Gastroesophageal sphincter (tissue), 4 donors: ENCODE results near the gene LIMK2. TPM values are rescaled to one million over a fixed set of nuclear protein-coding genes. Genes with fewer than 3 reads are reported as not detected.
A peak's percentile ranks its signal among the peaks of the same experiment; 100 is the strongest.
"Not testable (repeated sequence)": the region's sequence is repeated elsewhere in the genome, so short reads cannot be mapped to it uniquely, and the experiment has no call there.

Source experiments
- ATAC-seq: fragments of 150-250 bp; one replicate; pipeline ENCODE4 v1.9.1; 2016; ENCODE audit warnings: mild to moderate bottlenecking, moderate library complexity
- H3K27ac ChIP-seq, 4 donors: fragments of 200-600 bp; sonication (generic) in 3 of 4; 1 replicate in 3 of 4; 2 replicates in 1 of 4; pipeline ENCODE4 v1.5.1; 2016 to 2019
- H3K27me3 ChIP-seq: fragments of 200-600 bp; sonication (generic); one replicate; pipeline ENCODE4 v1.5.1; 2019
- H3K36me3 ChIP-seq, 2 donors: fragments of 200-600 bp; sonication (generic); one replicate each; pipeline ENCODE4 v1.5.1; 2019; ENCODE audit warnings: control low read depth in 1 of 2
- H3K4me1 ChIP-seq, 3 donors: fragments of 200-600 bp; sonication (generic); 1 replicate in 2 of 3; 2 replicates in 1 of 3; pipeline ENCODE4 v1.5.1; 2016 to 2019; ENCODE audit warnings: control low read depth in 2 of 3
- H3K4me3 ChIP-seq, 2 donors: fragments of 200-600 bp; sonication (generic); one replicate each; pipeline ENCODE4 v1.5.1; 2019; ENCODE audit warnings: mild to moderate bottlenecking in 1 of 2, moderate library complexity in 1 of 2
- H3K9me3 ChIP-seq, 3 donors: fragments of 200-600 bp; sonication (generic); one replicate each; pipeline ENCODE4 v1.5.1; 2017 to 2019; ENCODE audit warnings: control low read depth in 2 of 3
- EP300 ChIP-seq: sonication (generic); formaldehyde crosslinking; IDR thresholded peaks from one replicate; pipeline ENCODE4 v1.6.1; 2017; ENCODE audit warnings: antibody characterized with exemption, mild to moderate bottlenecking
- POLR2A ChIP-seq, 2 donors: fragments of 450-650 bp; IDR thresholded peaks; one replicate each; pipeline ENCODE4 v1.6.1; 2017; ENCODE audit warnings: antibody characterized with exemption in 2 of 2, mild to moderate bottlenecking in 2 of 2, moderate library complexity in 1 of 2
- POLR2AphosphoS5 ChIP-seq: sonication (generic); formaldehyde crosslinking; IDR thresholded peaks from one replicate; pipeline ENCODE4 v1.6.1; 2017; ENCODE audit warnings: antibody characterized with exemption
- WGBS, 2 donors: methylation state at CpG; one replicate each; pipeline ENCODE4 v1.1.5; 2018; ENCODE audit warnings: low coverage in 1 of 2; 5-methylcytosine and 5-hydroxymethylcytosine counted together
- total RNA-seq, 4 donors: library from RNA; depleted of rRNA; stranded (reverse); fragments of >200 nt; gene quantifications; one replicate each; pipeline ENCODE4 v1.1.0, GENCODE V29; 2016
- TF ChIP-seq, protein P1 (sequence below), 4 experiments: fragments of 200-600 bp in 2 of 4; fragments of 450-650 bp in 2 of 4; sonication (generic) in 1 of 4; IDR thresholded peaks; one replicate each; pipeline ENCODE4 v1.5.1; 2017 to 2019; ENCODE audit warnings: antibody characterized with exemption in 4 of 4, mild to moderate bottlenecking in 2 of 4, moderate library complexity in 2 of 4

LIMK2 gene
- total RNA-seq, 4 donors from 2014 or later = 13.4 to 19.1 (median 15.9) TPM

DNA sequence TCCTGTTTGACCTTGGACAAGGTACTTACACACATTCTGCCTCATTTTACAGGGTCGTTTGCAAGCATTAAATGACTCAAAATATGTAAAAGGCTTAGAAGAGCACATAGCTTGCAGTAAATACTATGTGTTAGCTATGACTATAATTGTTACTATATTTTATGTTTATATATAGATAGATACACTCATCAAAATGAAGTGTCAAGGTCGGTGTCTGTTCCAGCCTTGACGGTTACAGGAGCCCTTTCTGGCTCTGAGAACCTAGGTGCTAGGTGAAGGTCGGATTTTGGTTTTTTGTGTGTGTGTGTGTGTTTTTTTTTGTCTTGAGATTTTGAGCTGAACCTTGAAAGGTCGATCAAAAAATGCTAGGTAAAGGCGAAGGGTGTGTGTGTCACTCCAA lies 24.5 kb upstream of the LIMK2 start:
- peaks cover 0 to 69% of the 10 kb centered on the region in 2 donors for H3K36me3 ChIP-seq

DNA sequence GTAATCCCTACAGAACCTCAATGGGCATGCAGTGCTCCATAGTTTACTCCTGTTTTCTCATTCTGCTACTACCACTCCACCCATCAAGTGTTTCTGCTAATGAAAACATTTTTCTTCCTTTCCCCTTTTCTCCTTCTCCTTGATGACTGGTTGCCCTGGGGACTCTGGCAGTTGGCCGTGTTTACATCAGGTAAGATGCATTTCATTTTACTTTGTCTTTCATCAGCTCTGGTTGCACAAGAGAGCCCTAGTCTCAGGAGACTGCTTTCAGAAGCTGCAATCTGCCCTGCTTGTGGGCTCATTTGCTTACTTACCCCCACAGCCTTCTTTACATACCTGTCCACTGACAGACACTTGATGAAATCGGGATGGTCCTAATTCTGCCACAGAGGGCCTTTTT lies 19.6 kb upstream of the LIMK2 start:
- peaks cover 0 to 89% of the 10 kb centered on the region in 2 donors for H3K36me3 ChIP-seq
- no peaks in the 10 kb centered on the region for H3K9me3 ChIP-seq
- ATAC-seq = no peak
- TF ChIP-seq POLR2A (IDR thresholded peaks at IDR 0.05) = no peak
- TF ChIP-seq, protein P1, sequence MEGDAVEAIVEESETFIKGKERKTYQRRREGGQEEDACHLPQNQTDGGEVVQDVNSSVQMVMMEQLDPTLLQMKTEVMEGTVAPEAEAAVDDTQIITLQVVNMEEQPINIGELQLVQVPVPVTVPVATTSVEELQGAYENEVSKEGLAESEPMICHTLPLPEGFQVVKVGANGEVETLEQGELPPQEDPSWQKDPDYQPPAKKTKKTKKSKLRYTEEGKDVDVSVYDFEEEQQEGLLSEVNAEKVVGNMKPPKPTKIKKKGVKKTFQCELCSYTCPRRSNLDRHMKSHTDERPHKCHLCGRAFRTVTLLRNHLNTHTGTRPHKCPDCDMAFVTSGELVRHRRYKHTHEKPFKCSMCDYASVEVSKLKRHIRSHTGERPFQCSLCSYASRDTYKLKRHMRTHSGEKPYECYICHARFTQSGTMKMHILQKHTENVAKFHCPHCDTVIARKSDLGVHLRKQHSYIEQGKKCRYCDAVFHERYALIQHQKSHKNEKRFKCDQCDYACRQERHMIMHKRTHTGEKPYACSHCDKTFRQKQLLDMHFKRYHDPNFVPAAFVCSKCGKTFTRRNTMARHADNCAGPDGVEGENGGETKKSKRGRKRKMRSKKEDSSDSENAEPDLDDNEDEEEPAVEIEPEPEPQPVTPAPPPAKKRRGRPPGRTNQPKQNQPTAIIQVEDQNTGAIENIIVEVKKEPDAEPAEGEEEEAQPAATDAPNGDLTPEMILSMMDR (IDR thresholded peaks at IDR 0.05) = no peak
- no peak for TF ChIP-seq POLR2AphosphoS5
- TF ChIP-seq EP300 = no peak
- 56 to 74% methylated on average over 1 to 2 of the region's 2 CpGs for WGBS, 2 donors
- peaks cover 0 to 25% (median 0%) of the 10 kb centered on the region in 3 donors for H3K4me1 ChIP-seq
- H3K4me3 ChIP-seq = no peak overlapping the region
- H3K27ac ChIP-seq = no peak overlapping the region
- H3K27me3 ChIP-seq = no peaks in the 10 kb centered on the region

More for the DNA sequence above, 24.5 kb upstream of the LIMK2 start:
- ATAC-seq = no peak
- TF ChIP-seq, protein P1 (IDR thresholded peaks at IDR 0.05) = no peak
- WGBS, 2 donors = 78% methylated on average over 6 of the region's 6 CpGs
- Histone ChIP-seq H3K27me3 (no peaks in the 10 kb centered on the region), H3K9me3 (no peaks in the 10 kb centered on the region), H3K27ac (no peak overlapping the region), H3K4me1 (peaks cover 0 to 18% (median 0%) of the 10 kb centered on the region in 3 donors), H3K4me3 (no peak overlapping the region)

DNA sequence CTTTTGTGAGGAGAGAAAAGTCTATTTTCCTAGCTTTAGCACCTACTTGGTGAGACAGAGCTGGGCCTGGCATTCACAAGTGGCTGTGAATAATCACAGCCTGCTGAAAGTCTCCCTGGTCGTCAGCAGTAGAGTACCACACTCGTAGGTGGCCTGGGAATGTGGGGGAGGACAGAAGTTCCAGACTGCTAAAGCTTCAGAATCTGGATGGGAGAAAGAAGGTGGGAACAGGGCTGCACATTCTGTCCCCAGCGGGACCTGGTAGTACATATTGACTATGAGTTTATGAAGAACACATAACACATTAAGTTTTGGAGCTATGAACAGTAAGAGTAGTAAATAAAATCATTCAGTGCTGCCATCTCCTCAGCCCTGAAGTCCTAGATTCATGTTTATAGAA lies 19.0 kb upstream of the LIMK2 start:
- WGBS, 2 donors = 100% methylated on average over 1 of the region's 3 CpGs; no CpG with 5 or more reads in 1 of the 2 donors
- no peak overlapping the region for H3K27ac ChIP-seq
- TF ChIP-seq, protein P1 (IDR thresholded peaks at IDR 0.05) = no peak
- TF ChIP-seq POLR2AphosphoS5 (no peak), POLR2A (IDR thresholded peaks at IDR 0.05) (no peak)

DNA sequence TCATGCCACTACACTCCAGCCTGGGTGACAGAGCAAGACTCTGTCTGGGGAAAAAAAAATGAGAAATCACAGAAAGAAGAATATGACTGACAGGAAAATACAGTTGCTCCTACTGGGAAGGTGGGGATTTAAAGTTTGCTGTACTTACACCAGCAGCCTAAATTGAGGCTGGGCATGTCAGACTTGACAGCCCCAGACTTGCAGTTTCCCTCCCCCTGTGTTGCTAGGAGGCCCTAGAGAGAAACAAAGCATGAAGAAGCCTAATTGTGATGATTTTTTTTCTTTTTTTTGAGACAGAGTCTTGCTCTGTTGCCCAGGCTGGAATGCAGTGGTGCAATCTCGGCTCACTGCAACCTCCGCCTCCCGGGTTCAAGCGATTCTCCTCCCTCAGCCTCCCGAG lies 17.4 kb upstream of the LIMK2 start:
- H3K27ac ChIP-seq, ATAC-seq, H3K9me3 ChIP-seq, H3K4me3 ChIP-seq, H3K27me3 ChIP-seq: not testable (repeated sequence)
- H3K4me1 ChIP-seq = peaks cover 0 to 25% (median 0%) of the 10 kb centered on the region in 3 donors
- H3K36me3 ChIP-seq = peaks cover 0 to 92% of the 10 kb centered on the region in 2 donors
- WGBS, 2 donors = 91 to 100% methylated on average over 5 of the region's 5 CpGs

More for the DNA sequence above, 19.0 kb upstream of the LIMK2 start:
- H3K4me3 ChIP-seq = no peak overlapping the region
- no peak for ATAC-seq
- peaks cover 0 to 89% of the 10 kb centered on the region in 2 donors for H3K36me3 ChIP-seq
- H3K27me3 ChIP-seq = no peaks in the 10 kb centered on the region
- no peaks in the 10 kb centered on the region for H3K9me3 ChIP-seq
- H3K4me1 ChIP-seq = peaks cover 0 to 25% (median 0%) of the 10 kb centered on the region in 3 donors

DNA sequence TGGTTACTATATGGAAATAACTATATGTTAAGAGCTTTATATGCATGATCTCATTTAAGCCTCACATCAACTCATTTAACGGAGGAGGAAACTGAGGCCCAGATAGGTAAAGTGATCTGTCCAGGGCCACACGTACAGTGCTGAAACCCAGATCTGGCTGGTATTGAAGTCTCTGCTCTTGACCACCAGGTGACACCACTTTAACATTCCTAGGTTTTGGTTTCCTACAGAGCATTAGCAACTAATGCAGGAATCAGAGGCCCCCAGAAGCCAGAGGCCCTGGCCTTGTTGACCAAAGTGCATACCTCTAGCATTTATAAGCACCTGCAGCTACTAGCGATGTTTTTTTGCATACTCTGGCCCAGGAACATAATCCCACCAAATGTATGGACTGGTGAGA lies 12.9 kb upstream of the LIMK2 start:
- ATAC-seq = no peak
- WGBS, 2 donors = 83 to 95% methylated on average over 3 of the region's 3 CpGs
- H3K4me3 ChIP-seq = no peak overlapping the region
- H3K27me3 ChIP-seq = no peaks in the 10 kb centered on the region
- TF ChIP-seq POLR2A (IDR thresholded peaks at IDR 0.05) (no peak), EP300 (no peak), POLR2AphosphoS5 (no peak)
- TF ChIP-seq, protein P1 (IDR thresholded peaks at IDR 0.05) = no peak
- H3K27ac ChIP-seq = no peak overlapping the region
- no peaks in the 10 kb centered on the region for H3K4me1 ChIP-seq
- H3K9me3 ChIP-seq = no peaks in the 10 kb centered on the region
- H3K36me3 ChIP-seq = peaks cover 0 to 97% of the 10 kb centered on the region in 2 donors

DNA sequence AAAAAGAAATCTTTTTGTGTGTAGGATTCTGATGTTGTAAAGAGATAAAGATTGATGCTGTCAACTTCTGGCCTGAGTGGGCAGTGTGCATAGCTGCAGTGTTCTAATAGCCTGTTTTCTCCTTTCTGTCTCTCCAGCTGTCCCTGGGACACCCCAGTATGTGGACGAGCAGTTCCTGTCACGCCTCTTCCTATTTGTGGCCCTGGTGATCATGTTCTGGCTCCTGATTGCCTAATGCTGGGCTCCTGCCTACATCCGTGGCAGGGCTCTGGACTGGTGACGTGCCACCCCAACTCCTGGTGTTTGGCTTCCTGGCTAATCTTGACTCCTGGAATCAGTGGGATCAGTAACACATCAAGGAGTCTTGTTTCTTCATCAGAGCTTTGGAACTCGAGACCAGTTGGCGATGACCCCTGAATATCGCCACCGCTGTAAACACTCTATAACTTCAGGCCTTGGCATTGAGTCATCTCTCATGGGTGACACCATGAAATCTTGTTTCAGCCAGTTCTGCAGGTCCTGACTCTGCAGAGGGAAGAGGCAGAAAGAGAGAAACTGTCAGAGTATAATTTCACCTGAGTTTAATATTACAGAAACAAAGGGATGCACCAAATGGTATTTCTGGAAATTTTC lies 7.6 kb upstream of the LIMK2 start:
- ATAC-seq = peak; percentile 52
- H3K27ac ChIP-seq = not testable (repeated sequence)
- WGBS, 2 donors = 72 to 75% methylated on average over 2 of the region's 8 CpGs

DNA sequence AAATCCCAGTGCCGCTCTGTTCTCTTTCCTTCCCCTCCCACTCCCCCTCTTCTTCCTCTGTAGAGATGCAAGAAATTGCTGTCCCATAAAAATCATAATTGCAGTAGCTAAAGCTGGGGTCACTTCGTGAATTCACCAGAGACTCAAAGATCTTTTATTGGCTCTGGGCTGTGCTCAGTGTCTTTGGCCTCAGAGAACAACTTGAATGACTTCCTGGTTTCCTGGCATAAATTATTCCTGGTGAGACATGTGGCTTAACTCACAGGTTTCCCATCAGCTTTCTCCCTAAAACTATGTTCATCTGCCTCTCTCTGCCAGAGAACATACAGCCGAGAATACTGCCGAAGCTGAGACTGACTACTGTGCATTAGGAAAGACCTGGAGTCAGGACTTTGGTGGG lies 7.0 kb upstream of the LIMK2 start:
- Histone ChIP-seq H3K4me1 (peaks cover 0 to 12% (median 0%) of the 10 kb centered on the region in 3 donors), H3K36me3 (peaks cover 0 to 72% of the 10 kb centered on the region in 2 donors)
- WGBS, 2 donors = 88 to 100% methylated on average over 1 to 2 of the region's 4 CpGs
- H3K4me3 ChIP-seq, H3K9me3 ChIP-seq, ATAC-seq, H3K27me3 ChIP-seq, H3K27ac ChIP-seq: not testable (repeated sequence)

More for the DNA sequence above, 7.6 kb upstream of the LIMK2 start:
- peaks cover 0 to 12% (median 0%) of the 10 kb centered on the region in 3 donors for H3K4me1 ChIP-seq
- H3K27me3 ChIP-seq, H3K4me3 ChIP-seq, H3K9me3 ChIP-seq: not testable (repeated sequence)
- peaks cover 0 to 78% of the 10 kb centered on the region in 2 donors for H3K36me3 ChIP-seq

DNA sequence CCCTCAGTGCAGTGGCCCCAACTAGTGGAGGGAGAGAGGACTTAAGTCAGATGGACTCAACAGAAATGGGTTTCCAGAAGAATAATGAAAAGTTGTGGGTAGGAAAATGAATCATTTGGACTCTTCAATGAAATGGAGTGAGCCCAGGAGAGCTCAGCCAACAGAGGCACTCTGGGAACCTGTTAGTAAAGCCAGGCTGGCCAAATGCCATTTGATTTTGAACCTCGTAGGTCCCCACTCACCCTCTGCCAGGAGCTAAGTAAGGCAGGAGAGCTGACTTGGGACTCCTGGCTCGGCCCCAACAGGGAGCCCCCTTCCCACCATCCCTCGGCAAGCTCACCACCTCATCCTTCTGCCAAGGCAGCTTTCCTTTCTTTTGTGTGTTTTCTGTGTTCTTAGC lies 5.6 kb upstream of the LIMK2 start:
- 63 to 70% methylated on average over 2 to 3 of the region's 3 CpGs for WGBS, 2 donors
- not testable (repeated sequence) for H3K27me3 ChIP-seq, H3K27ac ChIP-seq, H3K9me3 ChIP-seq, ATAC-seq, H3K4me3 ChIP-seq
- peaks cover 0 to 58% of the 10 kb centered on the region in 2 donors for H3K36me3 ChIP-seq
- H3K4me1 ChIP-seq = peaks cover 0 to 17% (median 2%) of the 10 kb centered on the region in 3 donors
